ENCODE measurements around the gene GABRB1. TPM values are rescaled to one million over a fixed set of nuclear protein-coding genes. Genes with fewer than 3 reads are reported as not detected.

The GABRB1 gene
- total RNA-seq, 4 donors from 2014 or later, result 0.13 TPM; not detected in 3

- Histone ChIP-seq H3K4me1 (peaks cover 0 to 15% (median 14%) of the 10 kb centered on the region in 4 donors), H3K4me3 (peak within 1 kb of the TSS; percentile 8 to 41 (median 26)), H3K27me3 (peaks cover 0 to 50% (median 5%) of the 10 kb centered on the region in 4 donors), H3K36me3 (no peaks in the 10 kb centered on the region), H3K9me3 (no peaks in the 10 kb centered on the region), H3K27ac (replicated peaks in 1 of 4) (no peak within 1 kb of the TSS)
- intact Hi-C loops (cut with DNase I), result no loop called here
- 3% methylated on average over 40 of the region's 67 CpGs for WGBS
- no peak for DNase-seq (ENCODE audit: extremely low spot score)
- TF ChIP-seq POLR2AphosphoS5 (IDR thresholded peaks at IDR 0.05), result no peak
- TF ChIP-seq, protein P1, sequence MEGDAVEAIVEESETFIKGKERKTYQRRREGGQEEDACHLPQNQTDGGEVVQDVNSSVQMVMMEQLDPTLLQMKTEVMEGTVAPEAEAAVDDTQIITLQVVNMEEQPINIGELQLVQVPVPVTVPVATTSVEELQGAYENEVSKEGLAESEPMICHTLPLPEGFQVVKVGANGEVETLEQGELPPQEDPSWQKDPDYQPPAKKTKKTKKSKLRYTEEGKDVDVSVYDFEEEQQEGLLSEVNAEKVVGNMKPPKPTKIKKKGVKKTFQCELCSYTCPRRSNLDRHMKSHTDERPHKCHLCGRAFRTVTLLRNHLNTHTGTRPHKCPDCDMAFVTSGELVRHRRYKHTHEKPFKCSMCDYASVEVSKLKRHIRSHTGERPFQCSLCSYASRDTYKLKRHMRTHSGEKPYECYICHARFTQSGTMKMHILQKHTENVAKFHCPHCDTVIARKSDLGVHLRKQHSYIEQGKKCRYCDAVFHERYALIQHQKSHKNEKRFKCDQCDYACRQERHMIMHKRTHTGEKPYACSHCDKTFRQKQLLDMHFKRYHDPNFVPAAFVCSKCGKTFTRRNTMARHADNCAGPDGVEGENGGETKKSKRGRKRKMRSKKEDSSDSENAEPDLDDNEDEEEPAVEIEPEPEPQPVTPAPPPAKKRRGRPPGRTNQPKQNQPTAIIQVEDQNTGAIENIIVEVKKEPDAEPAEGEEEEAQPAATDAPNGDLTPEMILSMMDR (IDR thresholded peaks at IDR 0.05), result no peak
- TF ChIP-seq POLR2A (IDR thresholded peaks at IDR 0.05; ENCODE audit: low read depth), result no peak
- TF ChIP-seq EP300 (IDR thresholded peaks at IDR 0.05), result no peak
These were observed 38.0 kb upstream of the GABRB1 start, which contains the start of gene GABRA4 for GRCh38 chr4:46993075-46994006. GABRA4 (minus strand) TSS chr4:46993581; CDS start chr4:46993424, 157 bp downstream.

GRCh38 chr4:46994007-46994405 lies 37.4 kb upstream of the GABRB1 start:
- no peaks in the 10 kb centered on the region for H3K36me3 ChIP-seq
- intact Hi-C loops (cut with DNase I), result no loop called here
- no peak overlapping the region for H3K27ac ChIP-seq (replicated peaks in 1 of 4)
- peaks cover 0 to 15% (median 14%) of the 10 kb centered on the region in 4 donors for H3K4me1 ChIP-seq
- peaks cover 0 to 50% (median 5%) of the 10 kb centered on the region in 4 donors for H3K27me3 ChIP-seq
- H3K4me3 ChIP-seq, result peak overlapping the region; percentile 8 to 41 (median 26)
- no peak for DNase-seq (ENCODE audit: extremely low spot score)
- no peaks in the 10 kb centered on the region for H3K9me3 ChIP-seq
- TF ChIP-seq POLR2A (IDR thresholded peaks at IDR 0.05; ENCODE audit: low read depth), result no peak
- TF ChIP-seq EP300 (IDR thresholded peaks at IDR 0.05), result no peak
- TF ChIP-seq, protein P1 (IDR thresholded peaks at IDR 0.05), result no peak
- TF ChIP-seq POLR2AphosphoS5 (IDR thresholded peaks at IDR 0.05), result no peak
- 2% methylated on average over 11 of the region's 14 CpGs for WGBS

DNA sequence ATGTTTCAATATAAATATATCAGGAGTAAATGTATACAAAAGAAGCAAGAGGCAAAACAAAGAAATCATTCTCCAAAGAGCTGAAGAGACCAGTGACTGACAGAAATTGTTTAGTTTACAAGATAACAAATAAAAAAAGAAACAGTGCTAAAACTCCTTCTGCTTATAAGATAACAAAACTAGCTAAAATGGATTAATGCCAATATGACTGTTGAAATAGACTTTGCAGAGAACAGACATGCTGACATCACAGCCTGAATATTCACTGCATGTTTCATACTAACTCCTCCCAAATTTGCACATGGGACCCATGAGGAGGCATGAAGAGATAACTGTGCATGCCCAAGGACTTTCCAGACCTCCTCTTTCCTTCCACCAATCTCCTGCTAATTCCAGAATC lies 31.8 kb upstream of the GABRB1 start:
- intact Hi-C loops (cut with DNase I), result no loop called here

GRCh38 chr4:47000406-47000805 lies 31.0 kb upstream of the GABRB1 start:
- no peak for TF ChIP-seq POLR2AphosphoS5 (IDR thresholded peaks at IDR 0.05)
- TF ChIP-seq, protein P1 (IDR thresholded peaks at IDR 0.05), result no peak
- TF ChIP-seq EP300 (IDR thresholded peaks at IDR 0.05), result no peak
- no peak for TF ChIP-seq POLR2A (IDR thresholded peaks at IDR 0.05; ENCODE audit: low read depth)
- DNase-seq (ENCODE audit: extremely low spot score), result no peak
- Histone ChIP-seq H3K4me1 (peaks cover 0 to 6% (median 0%) of the 10 kb centered on the region in 4 donors), H3K36me3 (no peaks in the 10 kb centered on the region), H3K27ac (replicated peaks in 1 of 4) (no peak overlapping the region), H3K27me3 (peaks cover 0 to under 1% (median 0%) of the 10 kb centered on the region in 4 donors), H3K4me3 (no peak overlapping the region), H3K9me3 (no peaks in the 10 kb centered on the region)
- WGBS, result 80% methylated on average over 1 of the region's 1 CpG
- intact Hi-C loops (cut with DNase I), result no loop called here

More for the DNA sequence above, 31.8 kb upstream of the GABRB1 start:
- Histone ChIP-seq H3K36me3 (no peaks in the 10 kb centered on the region), H3K27me3 (peaks cover 0 to 9% (median 0%) of the 10 kb centered on the region in 4 donors), H3K9me3 (no peaks in the 10 kb centered on the region), H3K4me1 (peaks cover 0 to 6% (median 0%) of the 10 kb centered on the region in 4 donors), H3K4me3 (no peak overlapping the region), H3K27ac (replicated peaks in 1 of 4) (no peak overlapping the region)
- no peak for DNase-seq (ENCODE audit: extremely low spot score)
- TF ChIP-seq POLR2A (IDR thresholded peaks at IDR 0.05; ENCODE audit: low read depth), result no peak
- TF ChIP-seq EP300 (IDR thresholded peaks at IDR 0.05), result no peak
- TF ChIP-seq, protein P1 (IDR thresholded peaks at IDR 0.05), result no peak
- TF ChIP-seq POLR2AphosphoS5 (IDR thresholded peaks at IDR 0.05), result no peak
